K562 (cell line): Measurements from ENCODE around the gene CENPQ. TPM values are rescaled to one million over a fixed set of nuclear protein-coding genes. Genes with fewer than 3 reads are reported as not detected.

Source experiments
- E2F6 ChIP-seq, 2 experiments: IDR thresholded peaks; 2 replicates each; pipeline ENCODE4 v1.6.1; 2011; ENCODE audit warnings: borderline replicate concordance in 1 of 2, control low read depth in 1 of 2, low read depth in 1 of 2, low read length in 1 of 2, mild to moderate bottlenecking in 1 of 2, mixed read lengths in 1 of 2, moderate library complexity in 1 of 2; ENCODE audit not compliant: insufficient read depth in 1 of 2, insufficient read length in 1 of 2, poor library complexity in 1 of 2, severe bottlenecking in 1 of 2; ENCODE audit errors: extremely low read depth in 1 of 2
- ELK3 ChIP-seq: fragments of 450-650 bp; formaldehyde crosslinking; IDR thresholded peaks from 2 replicates; pipeline ENCODE4 v1.4.0; 2020; ENCODE audit warnings: mild to moderate bottlenecking
- FOS ChIP-seq: IDR thresholded peaks from 3 replicates; pipeline ENCODE4 v1.6.1; 2011; ENCODE audit not compliant: insufficient read length; ENCODE audit errors: extremely low read depth
- GABPB2 ChIP-seq: fragments of 250-450 bp; sonication (Bioruptor Pico); conservative IDR thresholded peaks from 2 replicates; pipeline ENCODE4 v1.5.1; 2021; ENCODE audit warnings: mild to moderate bottlenecking
- IRF9 ChIP-seq: fragments of 450-650 bp; IDR thresholded peaks from 2 replicates; pipeline ENCODE4 v1.6.1; 2016; ENCODE audit warnings: missing biosample characterization, missing genetic modification characterization
- MAFG ChIP-seq: fragments of 450-650 bp; conservative IDR thresholded peaks from 2 replicates; pipeline ENCODE4 v1.6.1; 2016; ENCODE audit warnings: missing genetic modification characterization, missing compliant biosample characterization
- MCM2 ChIP-seq: fragments of 450-650 bp; IDR thresholded peaks from 2 replicates; pipeline ENCODE4 v1.6.1; 2017; ENCODE audit warnings: low read depth, mild to moderate bottlenecking
- PURB ChIP-seq: sonication (generic); formaldehyde crosslinking; IDR thresholded peaks from 2 replicates; pipeline ENCODE4 v1.9.0; 2021; ENCODE audit warnings: low read depth, mild to moderate bottlenecking, missing genetic modification reagents
- ZBTB40 ChIP-seq, 2 experiments: fragments of 450-650 bp in 1 of 2; sonication (generic) in 1 of 2; formaldehyde crosslinking in 1 of 2; IDR thresholded peaks; 2 replicates each; pipeline versions ENCODE4 v1.7.1 to v1.9.0; 2016 to 2022; ENCODE audit warnings: inconsistent platforms in 1 of 2, mild to moderate bottlenecking in 1 of 2, missing genetic modification reagents in 1 of 2
- polyA plus RNA-seq, 8 experiments: library from polyadenylated mRNA; depleted of rRNA in 4 of 8; stranded (reverse) in 5 of 8; unstranded in 3 of 8; fragments of >200 nt; fragmentation: Nextera tagmentation in 2 of 8; fragmentation: Illumina TruSeq in 1 of 8; extraction: Ambion mirVana in 2 of 8; extraction: Trizol in 1 of 8; gene quantifications; 2 replicates each; pipeline versions ENCODE4 v1.2.1 to v1.2.3, GENCODE V29; 2011 to 2014; ENCODE audit warnings: inconsistent platforms in 1 of 8, missing spikeins in 1 of 8
- total RNA-seq, 7 experiments: library from RNA; depleted of rRNA in 6 of 7; stranded (reverse); fragments of >200 nt in 6 of 7; fragmentation: Illumina TruSeq in 2 of 7; extraction: Trizol in 2 of 7; gene quantifications; 2 replicates each; pipeline versions ENCODE4 v1.2.1 to v1.2.3, GENCODE V29; 2011 to 2021; ENCODE audit warnings: low replicate concordance in 1 of 7

CENPQ gene
- total and polyA plus RNA-seq, 9 of the 15 experiments (the other 6 are each of a cell fraction or from before 2014, with no cell fraction given), result 12.7 to 48.3 (median 26.4) TPM

GRCh38 chr6:49462927-49463611 lies at the start of gene CENPQ, which contains the start of gene MMUT (continued):
- TF ChIP-seq ZBTB40 (IDR thresholded peaks at IDR 0.05) (peak; percentile 97), ZBTB40 (CRISPR knock-in tag; IDR thresholded peaks at IDR 0.05) (no peak), ELK3 (CRISPR knock-in tag) (no peak), IRF9 (tag) (no peak), E2F6 (IDR thresholded peaks at IDR 0.05; ENCODE audit: borderline replicate concordance in 1 of 2, extremely low read depth in 1 of 2, insufficient read depth in 1 of 2, insufficient read length in 1 of 2, low read depth in 1 of 2, low read length in 1 of 2, poor library complexity in 1 of 2, severe bottlenecking in 1 of 2) (peak; percentile 53 to 54), PURB (CRISPR knock-in tag) (no peak), FOS (peak; percentile 35), GABPB2 (CRISPR knock-in tag) (no peak), MCM2 (no peak), MAFG (tag) (no peak)
